Muscle of leg (tissue), 11 donors: ENCODE results near the gene NR2C2. TPM values are rescaled to one million over a fixed set of nuclear protein-coding genes. Genes with fewer than 3 reads are reported as not detected.

Experiments used
- DNase-seq: peaks from one replicate; pipeline ENCODE4 v3.0.0; 2013
- H3K27ac ChIP-seq: one replicate; pipeline ENCODE4 v1.5.1; 2013; ENCODE audit warnings: mild to moderate bottlenecking, low read length, control low read depth
- H3K27me3 ChIP-seq: one replicate; pipeline ENCODE4 v1.6.1; 2013; ENCODE audit warnings: low read length; ENCODE audit not compliant: control insufficient read depth, insufficient read depth
- H3K36me3 ChIP-seq: one replicate; pipeline ENCODE4 v1.6.1; 2013; ENCODE audit warnings: low read length; ENCODE audit not compliant: control insufficient read depth, insufficient read depth
- H3K4me1 ChIP-seq: one replicate; pipeline ENCODE4 v1.6.1; 2013; ENCODE audit warnings: low read length; ENCODE audit not compliant: control insufficient read depth, insufficient read depth
- H3K4me3 ChIP-seq: one replicate; pipeline ENCODE4 v1.5.1; 2013; ENCODE audit warnings: low read length, control low read depth
- H3K9me3 ChIP-seq: replicated peaks from 2 replicates; pipeline ENCODE4 v1.6.1; 2013; ENCODE audit warnings: low read depth, low read length; ENCODE audit not compliant: control insufficient read depth
- WGBS: methylation state at CpG from one replicate; pipeline ENCODE4 v1.1.5; 2013; ENCODE audit warnings: missing lambda C conversion rate; ENCODE audit not compliant: insufficient coverage; 5-methylcytosine and 5-hydroxymethylcytosine counted together
- polyA plus RNA-seq, 8 donors: library from polyadenylated mRNA; unstranded; fragments of 120-200 nt; gene quantifications; one replicate each; pipeline versions ENCODE4 v1.2.1 to v1.2.3, GENCODE V29; 2013; ENCODE audit warnings: inconsistent platforms in 1 of 8, low replicate concordance in 1 of 8; ENCODE audit not compliant: insufficient read length in 8 of 8, insufficient read depth in 1 of 8
- total RNA-seq: library from RNA; stranded (reverse); fragments of 120-200 nt; gene quantifications from one replicate; pipeline ENCODE4 v1.2.4, GENCODE V29; 2013

NR2C2 gene
- total and polyA plus RNA-seq, 9 donors = 24.5 to 41.6 (median 29.8) TPM

GRCh38 chr3:14957153-14957552 is 9.8 kb downstream of the NR2C2 start:
- H3K9me3 ChIP-seq = no peaks in the 10 kb centered on the region
- WGBS = 100% methylated on average over 1 of the region's 1 CpG
- no peaks in the 10 kb centered on the region for H3K27me3 ChIP-seq
- no peaks in the 10 kb centered on the region for H3K4me1 ChIP-seq
- H3K27ac ChIP-seq = no peak overlapping the region
- peaks cover 4% of the 10 kb centered on the region for H3K36me3 ChIP-seq
- DNase-seq = no peak
- H3K4me3 ChIP-seq = no peak overlapping the region

- Histone ChIP-seq H3K9me3 (no peaks in the 10 kb centered on the region), H3K36me3 (peaks cover 2% of the 10 kb centered on the region), H3K27ac (no peak overlapping the region), H3K4me3 (no peak overlapping the region), H3K4me1 (no peaks in the 10 kb centered on the region), H3K27me3 (no peaks in the 10 kb centered on the region)
- WGBS = 20% methylated on average over 1 of the region's 1 CpG
- DNase-seq = peak; percentile 33
These were observed 10.5 kb downstream of the NR2C2 start for GRCh38 chr3:14957925-14958324.

- no peaks in the 10 kb centered on the region for H3K9me3 ChIP-seq
- peak; percentile 21 for DNase-seq
- H3K4me3 ChIP-seq = no peak overlapping the region
- no peaks in the 10 kb centered on the region for H3K4me1 ChIP-seq
- peaks cover 5% of the 10 kb centered on the region for H3K36me3 ChIP-seq
- H3K27ac ChIP-seq = peak overlapping the region; percentile 25
- WGBS = 71% methylated on average over 1 of the region's 2 CpGs
- no peaks in the 10 kb centered on the region for H3K27me3 ChIP-seq
These were observed 12.1 kb downstream of the NR2C2 start for GRCh38 chr3:14959359-14959943.

GRCh38 chr3:14962762-14963161 is 15.4 kb downstream of the NR2C2 start:
- no peak for DNase-seq
- peaks cover 4% of the 10 kb centered on the region for H3K9me3 ChIP-seq
- no peak overlapping the region for H3K4me3 ChIP-seq
- 100% methylated on average over 3 of the region's 5 CpGs for WGBS
- H3K27ac ChIP-seq = no peak overlapping the region
- no peaks in the 10 kb centered on the region for H3K27me3 ChIP-seq
- peaks cover 17% of the 10 kb centered on the region for H3K36me3 ChIP-seq
- H3K4me1 ChIP-seq = no peaks in the 10 kb centered on the region

- DNase-seq = no peak
- Histone ChIP-seq H3K27me3 (no peaks in the 10 kb centered on the region), H3K4me1 (no peaks in the 10 kb centered on the region), H3K36me3 (peaks cover 19% of the 10 kb centered on the region), H3K9me3 (peaks cover 4% of the 10 kb centered on the region), H3K4me3 (no peak overlapping the region), H3K27ac (no peak overlapping the region)
- no CpG with 5 or more reads among the region's 1 CpG for WGBS
These were observed 19.9 kb downstream of the NR2C2 start for GRCh38 chr3:14967285-14967684.

GRCh38 chr3:14969671-14970070 is 22.3 kb downstream of the NR2C2 start:
- Histone ChIP-seq H3K9me3 (peaks cover 4% of the 10 kb centered on the region), H3K36me3 (peaks cover 22% of the 10 kb centered on the region), H3K27me3 (no peaks in the 10 kb centered on the region), H3K4me1 (no peaks in the 10 kb centered on the region), H3K27ac (no peak overlapping the region), H3K4me3 (no peak overlapping the region)
- WGBS = no CpG with 5 or more reads among the region's 1 CpG
- no peak for DNase-seq

GRCh38 chr3:14976317-14976716 is 28.9 kb downstream of the NR2C2 start:
- Histone ChIP-seq H3K9me3 (no peaks in the 10 kb centered on the region), H3K36me3 (peaks cover 10% of the 10 kb centered on the region), H3K27me3 (no peaks in the 10 kb centered on the region), H3K27ac (no peak overlapping the region), H3K4me1 (no peaks in the 10 kb centered on the region), H3K4me3 (no peak overlapping the region)
- no peak for DNase-seq
- no CpG with 5 or more reads among the region's 1 CpG for WGBS

- H3K27me3 ChIP-seq = no peaks in the 10 kb centered on the region
- H3K9me3 ChIP-seq = peaks cover 3% of the 10 kb centered on the region
- DNase-seq = no peak
- 96% methylated on average over 2 of the region's 4 CpGs for WGBS
- H3K27ac ChIP-seq = no peak overlapping the region
- H3K4me1 ChIP-seq = no peaks in the 10 kb centered on the region
- no peak overlapping the region for H3K4me3 ChIP-seq
- no peaks in the 10 kb centered on the region for H3K36me3 ChIP-seq
These were observed 33.3 kb downstream of the NR2C2 start for GRCh38 chr3:14980689-14981088.

GRCh38 chr3:14984581-14985113 is 37.3 kb downstream of the NR2C2 start:
- H3K27ac ChIP-seq = no peak overlapping the region
- H3K9me3 ChIP-seq = peaks cover 3% of the 10 kb centered on the region
- no CpG with 5 or more reads among the region's 3 CpGs for WGBS
- H3K27me3 ChIP-seq = no peaks in the 10 kb centered on the region
- H3K4me1 ChIP-seq = no peaks in the 10 kb centered on the region
- no peak for DNase-seq
- no peak overlapping the region for H3K4me3 ChIP-seq
- no peaks in the 10 kb centered on the region for H3K36me3 ChIP-seq

- H3K4me1 ChIP-seq = peaks cover 6% of the 10 kb centered on the region
- no peak overlapping the region for H3K4me3 ChIP-seq
- no peak overlapping the region for H3K27ac ChIP-seq
- no peaks in the 10 kb centered on the region for H3K36me3 ChIP-seq
- no peaks in the 10 kb centered on the region for H3K27me3 ChIP-seq
- DNase-seq = no peak
- no CpG with 5 or more reads among the region's 3 CpGs for WGBS
- peaks cover 3% of the 10 kb centered on the region for H3K9me3 ChIP-seq
These were observed 41.6 kb downstream of the NR2C2 start for GRCh38 chr3:14988988-14989394.
